HepG2 (cell line): ENCODE data around the gene CAVIN1. TPM values are rescaled to one million over a fixed set of nuclear protein-coding genes. Genes with fewer than 3 reads are reported as not detected.

ENCODE experiments used
- DMAP1 ChIP-seq: IDR thresholded peaks from 2 replicates; pipeline ENCODE4 v1.6.1; 2016
- ELF3 ChIP-seq: IDR thresholded peaks from 2 replicates; pipeline ENCODE4 v1.6.1; 2016; ENCODE audit warnings: missing genetic modification reagents, missing compliant biosample characterization
- EP300 ChIP-seq, 3 experiments: sonication (generic) in 1 of 3; formaldehyde crosslinking in 1 of 3; IDR thresholded peaks; 2 replicates each; pipeline versions ENCODE4 v1.5.1 to v1.6.1; 2011 to 2020; ENCODE audit warnings: low read depth in 2 of 3, low read length in 2 of 3, borderline replicate concordance in 1 of 3, improper control_type of control experiment in 1 of 3, mild to moderate bottlenecking in 1 of 3, missing genetic modification reagents in 1 of 3, moderate library complexity in 1 of 3
- LCORL ChIP-seq, 2 experiments: fragments of 450-650 bp in 1 of 2; sonication (generic) in 1 of 2; formaldehyde crosslinking in 1 of 2; IDR thresholded peaks; 2 replicates each; pipeline versions ENCODE4 v1.5.0 to v1.6.1; 2017 to 2020; ENCODE audit warnings: antibody characterized with exemption in 1 of 2, missing genetic modification reagents in 1 of 2
- NFKB2 ChIP-seq: sonication (generic); formaldehyde crosslinking; IDR thresholded peaks from 2 replicates; pipeline ENCODE4 v1.4.0; 2020; ENCODE audit warnings: missing genetic modification reagents, borderline replicate concordance
- TBX2 ChIP-seq: sonication (generic); formaldehyde crosslinking; IDR thresholded peaks from 2 replicates; pipeline ENCODE4 v1.5.0; 2020; ENCODE audit warnings: missing genetic modification reagents, mild to moderate bottlenecking, borderline replicate concordance
- ZNF335 ChIP-seq: sonication (generic); formaldehyde crosslinking; IDR thresholded peaks from 2 replicates; pipeline ENCODE4 v1.4.0; 2020; ENCODE audit warnings: missing genetic modification reagents
- ZNF430 ChIP-seq: sonication (generic); formaldehyde crosslinking; IDR thresholded peaks from 2 replicates; pipeline ENCODE4 v1.9.0; 2021; ENCODE audit warnings: mild to moderate bottlenecking, missing genetic modification reagents
- ZNF574 ChIP-seq: sonication (generic); formaldehyde crosslinking; IDR thresholded peaks from 2 replicates; pipeline ENCODE4 v1.4.0; 2020; ENCODE audit warnings: missing genetic modification reagents
- ZNF616 ChIP-seq: sonication (generic); formaldehyde crosslinking; IDR thresholded peaks from 2 replicates; pipeline ENCODE4 v1.5.0; 2020; ENCODE audit warnings: low read depth, mild to moderate bottlenecking, missing genetic modification reagents
- ZNF7 ChIP-seq: IDR thresholded peaks from 2 replicates; pipeline ENCODE4 v1.6.1; 2016; ENCODE audit warnings: missing biosample characterization, missing genetic modification reagents
- ZNF768 ChIP-seq: sonication (generic); formaldehyde crosslinking; IDR thresholded peaks from 2 replicates; pipeline ENCODE4 v1.4.0; 2020; ENCODE audit warnings: missing genetic modification reagents
- polyA plus RNA-seq, 8 experiments: library from polyadenylated mRNA; depleted of rRNA in 3 of 8; stranded (reverse) in 7 of 8; unstranded in 1 of 8; fragments of >200 nt; fragmentation: Illumina TruSeq in 4 of 8; extraction: Trizol in 4 of 8; gene quantifications; 2 replicates each; pipeline versions ENCODE4 v1.2.1 to v1.2.3, GENCODE V29; 2011 to 2016; ENCODE audit warnings: low read depth in 4 of 8, missing spikeins in 1 of 8, mixed read lengths in 1 of 8; ENCODE audit not compliant: insufficient read depth in 1 of 8
- total RNA-seq, 5 experiments: library from RNA; depleted of rRNA; stranded (reverse); fragments of >200 nt; fragmentation: Illumina TruSeq; extraction: Trizol; gene quantifications; 2 replicates each; pipeline ENCODE4 v1.2.3, GENCODE V29; 2016; ENCODE audit warnings: low read depth in 1 of 5
- TF ChIP-seq, protein P1 (sequence below): sonication (generic); formaldehyde crosslinking; IDR thresholded peaks from 2 replicates; pipeline ENCODE4 v1.5.0; 2020; ENCODE audit warnings: mild to moderate bottlenecking, missing genetic modification reagents, borderline replicate concordance
- TF ChIP-seq, protein P2 (sequence below): sonication (generic); formaldehyde crosslinking; IDR thresholded peaks from 2 replicates; pipeline ENCODE4 v1.4.0; 2020; ENCODE audit warnings: missing genetic modification reagents

CAVIN1 gene
- total and polyA plus RNA-seq, 2 of the 13 experiments (the other 11 are each of a cell fraction or from before 2014, with no cell fraction given): 15.9 to 25.5 TPM

DNA sequence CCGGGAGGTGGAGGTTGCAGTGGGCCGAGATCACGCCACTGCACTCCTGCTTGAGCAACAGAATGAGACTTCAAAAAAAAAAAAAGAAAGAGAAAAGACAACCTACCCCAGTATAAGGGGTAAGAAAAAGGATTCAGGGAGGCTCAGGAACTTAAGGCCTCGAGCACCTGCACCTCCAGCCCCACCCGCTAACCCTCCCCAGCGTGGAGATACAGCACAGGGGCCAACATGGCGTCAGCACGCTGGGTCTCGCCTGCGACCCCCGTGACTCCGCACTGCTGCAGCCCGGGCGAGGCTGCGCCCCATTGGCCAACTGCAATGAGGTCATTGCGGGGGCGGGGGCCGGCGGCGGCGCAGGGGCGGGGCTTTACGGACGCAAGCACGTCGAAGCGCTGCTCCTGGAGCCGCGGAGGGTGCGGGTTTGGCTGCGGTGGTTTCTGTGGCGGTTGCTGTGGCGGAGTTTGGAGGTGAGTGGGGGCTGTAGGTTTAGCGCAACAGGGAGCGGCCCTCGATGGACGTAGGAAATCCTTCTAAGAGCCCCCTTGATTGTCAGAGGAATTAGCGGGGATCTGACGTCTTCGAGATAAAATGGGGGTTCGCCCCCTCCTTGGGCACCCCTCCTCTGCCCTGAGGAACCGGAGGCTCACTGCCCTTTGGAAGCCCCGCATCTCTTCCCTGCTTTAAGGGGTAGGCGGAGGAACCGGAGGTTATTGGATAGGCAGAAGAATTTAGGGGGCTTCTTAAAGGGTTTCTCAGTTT lies 35.6 kb upstream of the CAVIN1 start, which contains the start of gene ATP6V0A1 (continued):
- TF ChIP-seq, protein P1, sequence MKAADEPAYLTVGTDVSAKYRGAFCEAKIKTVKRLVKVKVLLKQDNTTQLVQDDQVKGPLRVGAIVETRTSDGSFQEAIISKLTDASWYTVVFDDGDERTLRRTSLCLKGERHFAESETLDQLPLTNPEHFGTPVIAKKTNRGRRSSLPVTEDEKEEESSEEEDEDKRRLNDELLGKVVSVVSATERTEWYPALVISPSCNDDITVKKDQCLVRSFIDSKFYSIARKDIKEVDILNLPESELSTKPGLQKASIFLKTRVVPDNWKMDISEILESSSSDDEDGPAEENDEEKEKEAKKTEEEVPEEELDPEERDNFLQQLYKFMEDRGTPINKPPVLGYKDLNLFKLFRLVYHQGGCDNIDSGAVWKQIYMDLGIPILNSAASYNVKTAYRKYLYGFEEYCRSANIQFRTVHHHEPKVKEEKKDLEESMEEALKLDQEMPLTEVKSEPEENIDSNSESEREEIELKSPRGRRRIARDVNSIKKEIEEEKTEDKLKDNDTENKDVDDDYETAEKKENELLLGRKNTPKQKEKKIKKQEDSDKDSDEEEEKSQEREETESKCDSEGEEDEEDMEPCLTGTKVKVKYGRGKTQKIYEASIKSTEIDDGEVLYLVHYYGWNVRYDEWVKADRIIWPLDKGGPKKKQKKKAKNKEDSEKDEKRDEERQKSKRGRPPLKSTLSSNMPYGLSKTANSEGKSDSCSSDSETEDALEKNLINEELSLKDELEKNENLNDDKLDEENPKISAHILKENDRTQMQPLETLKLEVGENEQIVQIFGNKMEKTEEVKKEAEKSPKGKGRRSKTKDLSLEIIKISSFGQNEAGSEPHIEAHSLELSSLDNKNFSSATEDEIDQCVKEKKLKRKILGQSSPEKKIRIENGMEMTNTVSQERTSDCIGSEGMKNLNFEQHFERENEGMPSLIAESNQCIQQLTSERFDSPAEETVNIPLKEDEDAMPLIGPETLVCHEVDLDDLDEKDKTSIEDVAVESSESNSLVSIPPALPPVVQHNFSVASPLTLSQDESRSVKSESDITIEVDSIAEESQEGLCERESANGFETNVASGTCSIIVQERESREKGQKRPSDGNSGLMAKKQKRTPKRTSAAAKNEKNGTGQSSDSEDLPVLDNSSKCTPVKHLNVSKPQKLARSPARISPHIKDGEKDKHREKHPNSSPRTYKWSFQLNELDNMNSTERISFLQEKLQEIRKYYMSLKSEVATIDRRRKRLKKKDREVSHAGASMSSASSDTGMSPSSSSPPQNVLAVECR (CRISPR knock-in tag): peak; percentile 60; the same call in 1 of the 2 replicates
- TF ChIP-seq ZNF430 (CRISPR knock-in tag) (peak; percentile 68; the same call in 1 of the 2 replicates), ZNF768 (CRISPR knock-in tag) (peak; percentile 64; the same call in 1 of the 2 replicates), ZNF335 (no peak; the same call in 1 of the 2 replicates), LCORL (IDR thresholded peaks at IDR 0.05) (0 out of 2 replicates have a peak, but pooled peaks have one; percentile 8), LCORL (CRISPR knock-in tag; IDR thresholded peaks at IDR 0.05) (peak; percentile 25; the same call in 1 of the 2 replicates), DMAP1 (CRISPR knock-in tag) (peak; percentile 97), ZNF7 (CRISPR knock-in tag) (no peak), ZNF574 (CRISPR knock-in tag) (peak; percentile 79), ELF3 (CRISPR knock-in tag) (peak; percentile 28), TBX2 (CRISPR knock-in tag) (peak; percentile 3; the same call in 1 of the 2 replicates), NFKB2 (CRISPR knock-in tag) (peak; percentile 79; the same call in 1 of the 2 replicates), EP300 (IDR thresholded peaks at IDR 0.05; ENCODE audit: low read depth in 2 of 2, low read length in 2 of 2) (0 out of 4 replicates have a peak, but pooled peaks of 1 of the 2 experiments have one; percentile 20), EP300 (CRISPR knock-in tag; IDR thresholded peaks at IDR 0.05; ENCODE audit: borderline replicate concordance) (no peak), ZNF616 (CRISPR knock-in tag) (peak; percentile 83)
- TF ChIP-seq, protein P2, sequence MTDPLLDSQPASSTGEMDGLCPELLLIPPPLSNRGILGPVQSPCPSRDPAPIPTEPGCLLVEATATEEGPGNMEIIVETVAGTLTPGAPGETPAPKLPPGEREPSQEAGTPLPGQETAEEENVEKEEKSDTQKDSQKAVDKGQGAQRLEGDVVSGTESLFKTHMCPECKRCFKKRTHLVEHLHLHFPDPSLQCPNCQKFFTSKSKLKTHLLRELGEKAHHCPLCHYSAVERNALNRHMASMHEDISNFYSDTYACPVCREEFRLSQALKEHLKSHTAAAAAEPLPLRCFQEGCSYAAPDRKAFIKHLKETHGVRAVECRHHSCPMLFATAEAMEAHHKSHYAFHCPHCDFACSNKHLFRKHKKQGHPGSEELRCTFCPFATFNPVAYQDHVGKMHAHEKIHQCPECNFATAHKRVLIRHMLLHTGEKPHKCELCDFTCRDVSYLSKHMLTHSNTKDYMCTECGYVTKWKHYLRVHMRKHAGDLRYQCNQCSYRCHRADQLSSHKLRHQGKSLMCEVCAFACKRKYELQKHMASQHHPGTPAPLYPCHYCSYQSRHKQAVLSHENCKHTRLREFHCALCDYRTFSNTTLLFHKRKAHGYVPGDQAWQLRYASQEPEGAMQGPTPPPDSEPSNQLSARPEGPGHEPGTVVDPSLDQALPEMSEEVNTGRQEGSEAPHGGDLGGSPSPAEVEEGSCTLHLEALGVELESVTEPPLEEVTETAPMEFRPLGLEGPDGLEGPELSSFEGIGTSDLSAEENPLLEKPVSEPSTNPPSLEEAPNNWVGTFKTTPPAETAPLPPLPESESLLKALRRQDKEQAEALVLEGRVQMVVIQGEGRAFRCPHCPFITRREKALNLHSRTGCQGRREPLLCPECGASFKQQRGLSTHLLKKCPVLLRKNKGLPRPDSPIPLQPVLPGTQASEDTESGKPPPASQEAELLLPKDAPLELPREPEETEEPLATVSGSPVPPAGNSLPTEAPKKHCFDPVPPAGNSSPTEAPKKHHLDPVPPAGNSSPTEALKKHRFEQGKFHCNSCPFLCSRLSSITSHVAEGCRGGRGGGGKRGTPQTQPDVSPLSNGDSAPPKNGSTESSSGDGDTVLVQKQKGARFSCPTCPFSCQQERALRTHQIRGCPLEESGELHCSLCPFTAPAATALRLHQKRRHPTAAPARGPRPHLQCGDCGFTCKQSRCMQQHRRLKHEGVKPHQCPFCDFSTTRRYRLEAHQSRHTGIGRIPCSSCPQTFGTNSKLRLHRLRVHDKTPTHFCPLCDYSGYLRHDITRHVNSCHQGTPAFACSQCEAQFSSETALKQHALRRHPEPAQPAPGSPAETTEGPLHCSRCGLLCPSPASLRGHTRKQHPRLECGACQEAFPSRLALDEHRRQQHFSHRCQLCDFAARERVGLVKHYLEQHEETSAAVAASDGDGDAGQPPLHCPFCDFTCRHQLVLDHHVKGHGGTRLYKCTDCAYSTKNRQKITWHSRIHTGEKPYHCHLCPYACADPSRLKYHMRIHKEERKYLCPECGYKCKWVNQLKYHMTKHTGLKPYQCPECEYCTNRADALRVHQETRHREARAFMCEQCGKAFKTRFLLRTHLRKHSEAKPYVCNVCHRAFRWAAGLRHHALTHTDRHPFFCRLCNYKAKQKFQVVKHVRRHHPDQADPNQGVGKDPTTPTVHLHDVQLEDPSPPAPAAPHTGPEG (CRISPR knock-in tag): 0 out of 2 replicates have a peak, but pooled peaks have one; percentile 31
